Activated CD4-positive, CD25-positive, alpha-beta regulatory T cell treated with anti-CD3 and anti-CD28 coated beads, Interleukin-2, amount 50 U/mL, for 16 hours (primary cell): ENCODE data around the gene TSPAN32.
A peak's percentile ranks its signal among the peaks of the same experiment; 100 is the strongest.

Experiments used
- DNase-seq: peaks from one replicate; pipeline ENCODE4 v3.0.0-alpha.2; 2020; ENCODE audit warnings: low read depth, low spot score

TSPAN32 gene

DNA sequence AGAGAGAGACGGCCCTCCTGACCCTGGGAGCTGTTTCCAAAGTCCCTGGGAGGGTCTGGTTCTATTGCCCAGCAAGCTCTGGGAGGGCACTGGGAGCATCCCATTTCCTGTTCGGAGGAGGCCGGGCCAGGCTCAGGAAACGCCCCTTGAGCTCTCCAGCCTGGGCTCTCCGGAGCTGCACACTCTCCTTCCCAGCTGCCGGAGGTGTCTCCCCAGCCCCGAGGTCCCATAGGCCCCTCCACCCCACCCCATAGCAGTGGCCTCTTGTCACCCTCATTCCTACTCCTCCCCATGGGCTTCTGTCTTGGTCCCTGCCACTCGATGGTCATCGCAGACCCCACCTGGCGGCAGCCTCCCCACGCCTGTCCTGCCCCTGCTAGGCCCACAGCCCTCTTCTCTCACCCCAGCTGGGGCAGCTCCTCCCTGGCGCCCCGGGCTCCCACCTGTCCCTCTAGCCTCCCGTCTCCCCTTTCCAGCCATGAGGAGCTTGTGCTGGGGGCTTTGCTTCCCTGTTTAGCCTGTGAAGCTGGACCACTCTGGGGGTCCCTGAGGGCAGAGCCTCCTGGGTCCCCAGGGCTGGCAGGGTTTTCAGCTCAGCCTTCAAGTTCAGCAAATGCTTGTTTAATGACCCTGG lies 2.8 kb downstream of the TSPAN32 start:
- DNase-seq: no peak

GRCh38 chr11:2305140-2305778 lies 3.4 kb downstream of the TSPAN32 start:
- peak; percentile 61 for DNase-seq

DNA sequence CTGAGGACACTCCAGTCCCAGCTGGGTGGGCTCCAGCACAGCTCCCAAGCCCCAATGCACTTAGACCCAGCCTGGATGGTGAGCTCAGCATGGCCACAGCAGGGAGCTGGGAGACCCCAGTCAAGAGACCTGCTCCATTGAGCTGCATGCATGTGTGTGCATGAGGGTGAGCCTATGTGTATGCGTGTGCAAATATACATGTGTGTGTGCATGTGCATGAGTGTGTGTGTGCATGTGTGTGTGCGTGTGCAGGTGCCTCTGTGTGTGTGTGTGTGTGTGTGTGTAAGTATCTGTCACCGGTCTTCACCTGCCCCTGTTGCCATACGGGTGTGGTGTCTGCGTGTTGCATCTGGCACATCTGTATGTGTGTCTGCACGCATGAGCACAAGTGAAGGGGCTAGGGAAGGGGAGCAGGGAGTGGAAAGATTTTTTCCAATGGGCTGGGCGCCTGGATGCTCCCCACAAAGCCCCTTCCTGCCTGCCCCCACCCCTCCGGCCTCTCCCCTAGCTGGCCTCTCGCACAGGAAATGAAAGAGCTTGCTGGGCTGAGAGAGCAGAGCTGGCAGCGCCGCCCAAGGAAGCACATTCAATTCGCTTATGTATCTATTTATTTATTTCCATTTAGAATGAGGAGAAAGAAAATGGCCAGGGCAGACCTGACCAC lies 4.1 kb downstream of the TSPAN32 start:
- no peak for DNase-seq

DNA sequence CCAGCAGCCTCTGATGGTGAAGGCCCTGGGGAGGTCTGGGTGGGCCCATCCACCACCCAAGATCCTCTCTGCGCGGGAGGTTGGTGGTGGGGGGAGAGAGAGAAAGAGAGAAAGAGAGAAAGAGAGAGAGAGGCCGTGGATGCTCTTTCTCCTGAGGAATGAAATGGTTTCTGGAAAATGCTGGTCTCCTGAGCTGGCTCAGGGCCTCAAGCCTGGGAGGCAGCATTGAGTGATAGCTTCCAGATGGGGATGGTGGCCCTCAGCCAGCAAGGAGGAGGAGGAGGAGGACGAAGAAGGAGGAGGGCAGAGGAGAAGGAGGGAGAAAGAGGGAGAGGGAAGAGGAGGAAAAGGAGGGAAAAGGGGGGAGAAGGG lies 4.6 kb downstream of the TSPAN32 start:
- no peak for DNase-seq

- DNase-seq: no peak
These were observed 5.2 kb downstream of the TSPAN32 start for GRCh38 chr11:2306877-2307500.

- DNase-seq: no peak
These were observed 5.9 kb downstream of the TSPAN32 start for GRCh38 chr11:2307501-2308331.

DNA sequence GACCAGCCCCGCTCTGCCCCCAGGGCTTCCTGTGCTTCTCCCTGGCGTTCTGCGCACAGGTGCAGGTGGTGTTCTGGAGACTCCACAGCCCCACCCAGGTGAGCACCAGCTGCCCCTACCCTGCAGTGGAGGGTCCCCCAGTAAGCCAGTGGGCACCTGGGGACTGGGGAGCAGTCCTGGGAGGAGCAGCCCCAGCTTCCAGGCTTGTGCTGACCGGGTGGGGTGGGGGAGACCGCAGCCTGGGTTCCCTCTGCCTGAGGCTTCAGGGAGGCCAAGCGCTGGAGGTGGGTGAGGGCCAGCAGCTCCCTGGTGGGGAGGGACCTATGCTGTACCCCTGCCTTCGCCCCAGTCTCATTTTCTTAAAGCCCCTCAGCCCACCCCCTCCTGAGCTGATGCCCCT lies 6.9 kb downstream of the TSPAN32 start:
- no peak for DNase-seq

DNA sequence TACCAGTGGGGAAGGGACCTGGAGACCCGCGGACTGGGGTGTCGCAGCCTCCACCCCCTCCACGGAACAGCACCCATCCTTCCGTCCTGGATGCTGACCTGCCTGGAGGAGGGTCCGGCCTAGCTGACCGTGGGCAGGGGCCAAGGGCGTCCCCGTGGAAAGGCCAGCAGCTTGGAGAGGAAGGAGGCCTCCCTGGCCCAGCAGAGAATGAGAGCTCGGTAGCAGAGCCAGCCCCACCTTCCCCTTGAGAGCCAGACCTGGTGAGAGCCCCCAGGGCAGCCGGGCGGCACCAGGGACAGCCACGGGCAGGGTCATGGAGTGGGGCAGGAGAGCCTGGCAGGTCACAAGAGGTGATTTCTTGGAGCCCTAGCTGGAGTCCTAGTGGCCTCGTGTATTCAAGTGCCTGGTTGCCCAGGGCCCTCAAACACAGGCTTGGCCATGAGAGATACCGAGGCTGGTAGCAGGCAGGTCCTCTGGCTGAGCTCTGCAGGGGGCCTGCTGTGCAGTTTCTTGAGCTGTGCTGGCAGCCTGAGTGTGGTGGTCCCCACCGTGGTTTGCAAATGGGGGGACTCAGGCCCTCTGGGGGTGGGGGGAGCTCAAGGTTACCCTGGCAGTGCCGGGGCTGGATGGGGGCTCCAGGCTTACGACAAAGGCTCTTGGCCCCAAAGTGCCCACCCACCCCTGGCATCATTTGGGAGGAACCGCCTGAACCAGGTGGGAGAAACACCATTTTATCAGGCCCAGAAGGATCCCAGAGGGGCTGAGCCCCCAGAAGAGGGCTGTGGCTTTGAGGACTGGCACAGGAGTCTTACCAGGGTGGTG lies 7.6 kb downstream of the TSPAN32 start:
- DNase-seq: no peak

- DNase-seq: no peak
These were observed 8.4 kb downstream of the TSPAN32 start for GRCh38 chr11:2310073-2310785.

GRCh38 chr11:2310786-2311352 lies 9.1 kb downstream of the TSPAN32 start:
- DNase-seq: no peak

- no peak for DNase-seq
These were observed 9.7 kb downstream of the TSPAN32 start for GRCh38 chr11:2311353-2312133.

DNA sequence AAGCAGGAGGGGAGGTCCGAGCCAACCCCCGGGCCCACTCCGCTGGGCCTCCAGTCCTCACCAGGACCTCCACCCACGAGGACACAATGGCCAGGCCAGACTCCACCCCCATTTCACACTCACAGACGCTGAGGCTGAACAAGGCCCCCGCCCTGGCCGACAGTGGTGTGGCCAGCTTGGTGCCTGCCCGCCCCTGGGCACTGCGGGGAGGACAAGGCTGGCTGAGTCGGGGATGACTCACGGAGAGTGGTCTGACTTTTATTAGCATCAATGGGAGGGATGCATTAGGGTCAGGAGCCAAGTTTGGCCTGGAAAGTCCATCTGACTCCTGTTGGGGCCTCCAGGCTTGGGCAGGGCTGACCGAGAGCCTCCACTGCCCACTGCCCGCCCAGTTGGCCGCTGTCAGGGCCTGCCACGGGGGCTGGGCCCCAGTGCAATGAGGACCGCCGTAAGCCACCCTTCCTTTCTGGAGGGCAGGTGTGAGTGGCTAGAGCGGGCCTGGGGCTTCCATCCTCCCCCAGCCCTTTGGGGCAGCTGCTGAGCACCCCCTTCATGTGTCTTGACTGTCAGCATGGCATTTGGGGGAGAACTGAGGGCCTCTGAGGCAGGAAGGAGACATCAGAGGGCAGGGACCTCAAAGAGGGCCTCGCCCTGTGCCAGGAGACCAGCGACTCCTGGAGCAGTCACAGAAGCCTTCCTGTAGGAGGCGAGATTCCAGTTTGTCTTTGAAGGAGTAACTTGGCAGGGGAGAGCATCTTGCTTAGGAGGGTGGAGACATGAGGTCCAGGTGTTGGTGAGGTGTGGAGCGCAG lies 10.6 kb downstream of the TSPAN32 start:
- no peak for DNase-seq

DNA sequence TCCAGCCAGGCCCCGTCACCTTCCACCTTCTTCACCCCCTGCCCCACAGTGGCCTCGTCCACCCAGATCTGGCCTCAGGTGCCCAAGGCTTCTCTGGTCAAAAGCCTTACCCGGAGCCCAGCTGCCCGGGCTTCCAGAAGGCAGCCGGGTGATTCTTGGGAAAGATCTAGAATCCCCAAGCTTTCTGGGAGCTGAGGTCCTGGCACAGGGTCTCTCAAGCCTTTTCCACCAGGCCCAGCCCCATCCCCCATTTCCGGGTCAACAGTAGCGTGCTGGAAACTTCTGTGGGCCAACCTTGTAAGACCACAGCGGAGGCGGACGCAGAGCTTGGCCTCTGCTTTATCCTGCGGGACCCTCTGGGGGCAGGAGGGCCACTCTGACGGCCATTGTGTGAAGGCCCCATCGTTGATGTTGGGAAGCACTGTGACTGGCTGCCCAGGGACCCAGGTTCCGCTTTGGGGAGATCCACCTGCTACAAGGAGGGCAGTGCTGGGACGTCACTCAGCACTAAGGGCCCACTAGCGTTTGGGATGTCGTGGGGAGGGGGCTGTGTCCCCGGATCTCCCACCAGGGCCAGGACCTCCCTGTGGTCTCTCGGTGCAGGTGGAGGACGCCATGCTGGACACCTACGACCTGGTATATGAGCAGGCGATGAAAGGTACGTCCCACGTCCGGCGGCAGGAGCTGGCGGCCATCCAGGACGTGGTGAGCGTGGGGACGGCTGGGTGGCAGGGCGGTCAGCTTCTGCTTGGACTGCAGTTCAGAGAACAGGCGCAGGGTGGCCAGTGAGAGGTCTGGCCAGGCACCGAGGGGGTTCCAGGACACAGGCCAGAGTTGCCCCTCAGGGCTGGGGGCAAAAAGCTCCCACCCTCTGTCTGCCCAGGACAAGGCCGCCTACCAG lies 11.5 kb downstream of the TSPAN32 start:
- no peak for DNase-seq

GRCh38 chr11:2314136-2314524 lies 12.3 kb downstream of the TSPAN32 start:
- no peak for DNase-seq

DNA sequence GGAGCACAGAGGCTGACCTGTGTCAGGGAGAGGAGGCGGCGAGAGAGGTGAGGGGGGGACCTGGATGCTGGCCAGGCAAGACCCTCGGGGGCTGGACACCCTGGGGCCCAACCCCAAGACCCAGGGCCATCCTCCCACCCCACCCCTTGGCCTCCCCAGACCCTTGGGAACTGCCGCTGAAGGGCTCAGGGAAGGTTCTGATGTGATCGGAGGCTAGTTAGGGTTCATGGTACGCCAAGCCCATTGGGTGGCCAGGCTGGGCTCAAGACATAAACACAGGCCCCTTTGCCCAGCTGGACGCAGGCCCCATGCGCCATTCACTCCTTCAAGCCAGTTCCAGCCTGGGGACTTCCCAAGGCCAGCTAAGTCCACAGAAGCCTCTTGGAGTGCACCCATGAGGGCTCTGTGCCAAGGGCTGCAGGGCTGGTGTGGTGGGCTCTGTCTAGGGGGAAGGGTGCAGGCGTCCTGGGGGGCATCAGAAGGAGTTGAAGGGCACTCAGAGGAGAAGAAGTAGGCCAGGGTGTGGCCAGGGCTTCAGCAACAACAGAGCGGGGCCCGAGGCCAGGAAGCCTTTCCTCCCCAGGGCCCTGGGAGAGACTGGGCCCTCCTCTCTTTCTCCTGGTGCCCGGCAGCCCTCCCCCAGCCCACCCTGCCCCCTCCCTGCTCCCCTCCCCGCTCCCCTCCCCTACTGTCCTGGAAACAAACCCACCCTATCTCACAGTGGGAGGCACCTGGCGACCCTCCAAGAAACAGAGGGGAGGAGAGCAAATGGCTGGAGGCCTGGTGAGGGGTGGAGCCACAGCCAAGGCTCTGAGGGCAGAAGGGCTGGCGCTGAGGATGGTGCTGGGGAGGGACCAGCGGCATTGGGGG lies 12.9 kb downstream of the TSPAN32 start:
- DNase-seq: no peak
